Cardiac fibroblast (primary cell): ENCODE measurements around the gene FREM1.

ENCODE experiments used
- DNase-seq, 2 donors: peaks; one replicate each; pipeline versions ENCODE4 v3.0.0 to v3.0.0-alpha.2; 2010; ENCODE audit warnings: low read depth in 2 of 2
- H3K4me3 ChIP-seq, 2 donors: replicated peaks in 1 of 2; 1 replicate in 1 of 2; 2 replicates in 1 of 2; pipeline ENCODE4 v1.5.1; 2011; ENCODE audit warnings: low read depth in 2 of 2, low read length in 2 of 2, mild to moderate bottlenecking in 2 of 2, moderate library complexity in 1 of 2
- CTCF ChIP-seq: IDR thresholded peaks from one replicate; pipeline ENCODE4 v1.5.1; 2011; ENCODE audit warnings: low read depth, mild to moderate bottlenecking, low read length, inconsistent platforms

The FREM1 gene

DNA sequence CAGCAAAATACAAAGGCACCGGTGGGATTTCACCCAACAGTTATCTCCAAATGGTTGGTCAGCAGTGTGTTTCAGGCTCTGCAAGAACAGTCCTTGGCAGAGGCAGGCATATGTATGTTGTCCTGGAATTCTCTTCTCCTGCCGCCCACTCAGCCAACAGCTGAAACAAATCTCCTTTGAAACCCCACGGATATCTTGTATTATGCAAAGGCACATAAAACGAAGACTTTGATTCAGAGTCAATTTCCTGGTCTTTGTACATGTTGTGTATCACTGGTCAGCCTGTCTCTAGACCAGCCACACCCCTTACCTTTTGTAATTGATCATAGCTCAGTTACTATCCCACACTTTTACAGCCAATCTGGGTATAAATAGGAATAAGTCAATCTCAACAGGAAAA, 29.2 kb downstream of the FREM1 start:
- DNase-seq = peak in 1 of 2 donors; percentile 41
- H3K4me3 ChIP-seq = no peak overlapping the region
- TF ChIP-seq CTCF = no peak

GRCh38 chr9:14870090-14870489, 40.1 kb downstream of the FREM1 start:
- DNase-seq = no peak
- no peak for TF ChIP-seq CTCF
- H3K4me3 ChIP-seq = no peak overlapping the region

GRCh38 chr9:14869671-14870070, 40.6 kb downstream of the FREM1 start:
- no peak overlapping the region for H3K4me3 ChIP-seq
- DNase-seq = no peak
- no peak for TF ChIP-seq CTCF

DNA sequence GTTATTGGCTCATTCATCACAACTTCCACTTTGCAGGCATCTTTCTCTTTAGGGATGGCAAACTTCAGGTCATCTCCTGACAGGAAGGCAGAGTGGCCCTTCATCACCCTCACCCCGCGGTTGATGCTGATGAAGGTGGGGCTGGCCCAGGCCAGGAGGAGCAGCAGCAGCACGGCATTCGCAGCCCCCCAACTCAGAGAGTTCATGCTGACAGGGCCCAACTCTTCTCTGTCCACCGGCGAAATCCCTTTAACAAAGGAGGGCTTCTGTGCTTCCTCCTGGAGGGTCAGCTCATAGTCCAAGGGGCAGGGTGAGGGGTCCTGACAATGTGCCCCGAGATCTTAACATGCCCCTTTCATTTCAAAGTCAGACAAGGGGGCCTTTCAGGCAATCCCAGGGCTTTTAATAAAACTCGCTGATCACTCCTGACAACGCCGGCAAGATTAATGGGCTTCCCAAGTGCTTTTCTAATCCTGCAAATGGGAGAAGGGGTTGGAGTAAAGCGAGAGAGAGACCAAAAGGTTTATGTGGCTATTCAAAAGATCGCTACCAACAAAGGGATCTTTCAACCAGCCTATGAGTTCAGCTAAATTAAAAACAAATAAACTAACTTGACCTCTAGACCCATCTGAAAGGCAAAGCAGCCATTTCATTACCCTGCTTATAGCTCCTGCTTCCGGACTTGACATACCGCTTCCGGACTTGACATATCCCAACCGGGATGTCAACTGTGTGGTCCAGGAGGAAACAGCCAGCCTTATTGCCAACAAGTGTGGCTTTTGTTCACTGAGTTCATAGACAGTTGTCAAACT, 41.2 kb downstream of the FREM1 start:
- no peak for DNase-seq
- no peak overlapping the region for H3K4me3 ChIP-seq
- no peak for TF ChIP-seq CTCF

DNA sequence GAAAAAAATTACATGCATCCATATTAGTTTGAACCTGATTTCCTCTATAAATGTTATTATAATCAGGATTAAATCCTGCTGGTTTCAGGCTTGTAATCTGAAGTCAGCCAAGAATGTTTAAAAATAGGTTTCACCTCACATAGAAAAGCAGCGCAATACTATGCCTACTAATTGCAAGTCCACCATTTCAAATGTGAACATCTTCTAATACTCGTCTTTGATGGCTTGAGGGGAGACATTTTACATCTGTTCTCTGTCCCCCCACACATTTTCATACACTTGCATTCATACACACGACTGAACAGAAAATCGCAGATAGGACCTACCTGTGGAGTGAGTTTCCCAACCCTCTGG, 41.8 kb downstream of the FREM1 start:
- H3K4me3 ChIP-seq = no peak overlapping the region
- TF ChIP-seq CTCF = no peak
- DNase-seq = no peak

GRCh38 chr9:14866200-14866749, 44.0 kb downstream of the FREM1 start:
- no peak for DNase-seq
- no peak overlapping the region for H3K4me3 ChIP-seq
- no peak for TF ChIP-seq CTCF

DNA sequence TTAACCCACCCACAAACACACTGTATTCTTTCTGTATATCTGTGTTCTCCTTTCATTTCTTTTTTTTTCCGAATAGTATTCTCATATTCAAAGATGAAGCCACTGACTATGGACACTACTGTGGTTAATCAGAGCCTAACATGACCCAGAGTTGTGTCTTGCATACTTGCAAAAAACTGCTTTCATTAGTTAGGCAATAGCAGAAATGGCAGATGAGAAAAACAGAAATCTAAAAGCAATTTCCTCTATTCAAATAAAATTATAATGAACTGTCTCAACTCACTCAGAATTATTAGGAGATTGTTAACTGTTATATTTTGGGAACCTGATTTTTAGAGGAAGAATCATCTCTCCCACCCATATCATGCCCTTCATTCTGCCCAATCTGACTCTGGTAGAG, 45.9 kb downstream of the FREM1 start:
- no peak for DNase-seq
- no peak for TF ChIP-seq CTCF
- no peak overlapping the region for H3K4me3 ChIP-seq
